H1 (cell line): ENCODE data around the gene NLK. TPM values are rescaled to one million over a fixed set of nuclear protein-coding genes. Genes with fewer than 3 reads are reported as not detected.

Experiments used
- CTCF ChIA-PET: fragments of 300-600 bp; sonication (Branson Sonifier 250); formaldehyde crosslinking; loops from one replicate; lab custom pipeline; 2021; ENCODE audit not compliant: partially characterized antibody; lab: Charles Lee
- POLR2A ChIA-PET: fragments of 300-600 bp; sonication (Branson Sonifier 250); formaldehyde crosslinking; loops from one replicate; lab custom pipeline; 2021; ENCODE audit warnings: inconsistent platforms; ENCODE audit not compliant: partially characterized antibody; lab: Charles Lee
- DNase-seq, 2 experiments: peaks; one replicate each; pipeline versions ENCODE4 v3.0.0 to v3.0.0-alpha.2; 2010 to 2022; ENCODE audit warnings: low spot score in 2 of 2, low read depth in 1 of 2, mixed read lengths in 1 of 2
- FAIRE-seq: peaks from 2 replicates; lab custom pipeline; 2011; peaks lifted over from hg19 to GRCh38; lab: Jason Lieb, UNC
- H2AFZ ChIP-seq: 2 replicates; pipeline ENCODE4 v1.8.1; 2012; ENCODE audit warnings: low read length, inconsistent platforms
- H2AK5ac ChIP-seq: 2 replicates; pipeline ENCODE4 v1.6.1; 2013; ENCODE audit warnings: low read depth, low read length
- H2BK120ac ChIP-seq: replicated peaks from 2 replicates; pipeline ENCODE3; 2013; ENCODE audit warnings: low read depth, low read length, inconsistent platforms
- H2BK12ac ChIP-seq: 2 replicates; pipeline ENCODE4 v1.6.1; 2013; ENCODE audit warnings: low read depth, low read length
- H2BK15ac ChIP-seq: 2 replicates; pipeline ENCODE4 v1.6.1; 2013; ENCODE audit warnings: low read length
- H2BK20ac ChIP-seq: 2 replicates; pipeline ENCODE4 v1.6.1; 2013; ENCODE audit warnings: low read length
- H2BK5ac ChIP-seq: 2 replicates; pipeline ENCODE4 v1.6.1; 2013; ENCODE audit warnings: low read depth, low read length
- H3K14ac ChIP-seq: 2 replicates; pipeline ENCODE4 v1.6.1; 2013; ENCODE audit warnings: inconsistent platforms; ENCODE audit not compliant: insufficient read length
- H3K18ac ChIP-seq: 2 replicates; pipeline ENCODE4 v1.6.1; 2013; ENCODE audit warnings: low read length; ENCODE audit errors: extremely low read depth
- H3K23ac ChIP-seq: 2 replicates; pipeline ENCODE4 v1.6.1; 2013; ENCODE audit warnings: inconsistent platforms; ENCODE audit not compliant: insufficient read length
- H3K23me2 ChIP-seq: 2 replicates; pipeline ENCODE4 v1.6.1; 2013; ENCODE audit warnings: low read depth, low read length
- H3K27ac ChIP-seq: 2 replicates; pipeline ENCODE4 v1.6.1; 2011; ENCODE audit warnings: low read depth, low read length, inconsistent platforms
- H3K27me3 ChIP-seq, 4 experiments: replicated peaks in 1 of 4; 1 replicate in 1 of 4; 2 replicates in 3 of 4; pipeline versions ENCODE4 v1.6.1 to v1.8.1; 2011 to 2013; ENCODE audit warnings: low read length in 3 of 4, mild to moderate bottlenecking in 3 of 4, inconsistent platforms in 2 of 4, mixed read lengths in 2 of 4, moderate library complexity in 1 of 4; ENCODE audit not compliant: control insufficient read depth in 3 of 4, insufficient read depth in 3 of 4; ENCODE audit errors: extremely low read depth in 1 of 4
- H3K36me3 ChIP-seq, 4 experiments: 2 replicates each; pipeline versions ENCODE4 v1.6.1 to v1.8.1; 2011 to 2013; ENCODE audit warnings: mild to moderate bottlenecking in 4 of 4, low read length in 3 of 4, moderate library complexity in 2 of 4, control low read depth in 1 of 4, inconsistent platforms in 1 of 4; ENCODE audit not compliant: insufficient read depth in 4 of 4, control insufficient read depth in 2 of 4
- H3K4ac ChIP-seq: replicated peaks from 2 replicates; pipeline ENCODE3; 2013; ENCODE audit warnings: low read length, low read depth, mixed read lengths, inconsistent platforms; ENCODE audit not compliant: insufficient read length
- H3K4me1 ChIP-seq, 4 experiments: replicated peaks in 1 of 4; 1 replicate in 1 of 4; 2 replicates in 3 of 4; pipeline versions ENCODE4 v1.6.1 to v1.8.1; 2011 to 2013; ENCODE audit warnings: low read length in 3 of 4, inconsistent platforms in 2 of 4, mixed read lengths in 1 of 4; ENCODE audit not compliant: insufficient read depth in 4 of 4, control insufficient read depth in 3 of 4
- H3K4me2 ChIP-seq, 2 experiments: 2 replicates each; pipeline versions ENCODE4 v1.6.1 to v1.8.1; 2011 to 2013; ENCODE audit warnings: low read depth in 2 of 2, low read length in 2 of 2, control low read depth in 1 of 2, inconsistent platforms in 1 of 2, mild to moderate bottlenecking in 1 of 2; ENCODE audit not compliant: insufficient read depth in 1 of 2
- H3K4me3 ChIP-seq, 4 experiments: fragments of 200-600, 300-600 bp in 1 of 4; sonication (generic), shearing (Covaris generic), sonication (Bioruptor Twin) in 1 of 4; 2 replicates each; pipeline versions ENCODE4 v1.5.1 to v1.8.1; 2011 to 2016; ENCODE audit warnings: low read length in 4 of 4, low read depth in 3 of 4, control low read depth in 2 of 4, inconsistent platforms in 2 of 4, mild to moderate bottlenecking in 2 of 4, mixed read lengths in 1 of 4, moderate library complexity in 1 of 4; ENCODE audit not compliant: insufficient read depth in 2 of 4; ENCODE audit errors: extremely low read depth in 1 of 4
- H3K56ac ChIP-seq: replicated peaks from 2 replicates; pipeline ENCODE3; 2013; ENCODE audit warnings: low read depth, mild to moderate bottlenecking, mixed read lengths, low read length, inconsistent platforms; ENCODE audit not compliant: insufficient read length
- H3K79me1 ChIP-seq: 2 replicates; pipeline ENCODE4 v1.6.1; 2013; ENCODE audit warnings: low read depth, low read length, control low read depth
- H3K79me2 ChIP-seq, 2 experiments: 2 replicates each; pipeline versions ENCODE4 v1.6.1 to v1.8.1; 2012 to 2013; ENCODE audit warnings: low read length in 2 of 2, mild to moderate bottlenecking in 2 of 2, inconsistent platforms in 1 of 2; ENCODE audit not compliant: insufficient read depth in 2 of 2, control insufficient read depth in 1 of 2
- H3K9ac ChIP-seq, 4 experiments: replicated peaks in 1 of 4; 1 replicate in 1 of 4; 2 replicates in 3 of 4; pipeline versions ENCODE4 v1.6.1 to v1.8.1; 2011 to 2013; ENCODE audit warnings: low read depth in 3 of 4, low read length in 3 of 4, control low read depth in 2 of 4, mild to moderate bottlenecking in 2 of 4, moderate library complexity in 2 of 4, inconsistent platforms in 1 of 4; ENCODE audit errors: extremely low read depth in 1 of 4
- H3K9me3 ChIP-seq, 2 experiments: 2 replicates each; pipeline versions ENCODE4 v1.6.1 to v1.8.1; 2012 to 2013; ENCODE audit warnings: mild to moderate bottlenecking in 2 of 2, moderate library complexity in 2 of 2, control low read depth in 1 of 2, inconsistent platforms in 1 of 2, low read depth in 1 of 2, low read length in 1 of 2, mixed read lengths in 1 of 2; ENCODE audit not compliant: insufficient read depth in 2 of 2
- H4K20me1 ChIP-seq, 2 experiments: replicated peaks in 1 of 2; 2 replicates each; pipeline versions ENCODE3 to v1.8.1; 2011 to 2013; ENCODE audit warnings: inconsistent platforms in 2 of 2, low read length in 2 of 2, mild to moderate bottlenecking in 1 of 2; ENCODE audit not compliant: insufficient read depth in 2 of 2, control insufficient read depth in 1 of 2
- H4K5ac ChIP-seq: 2 replicates; pipeline ENCODE4 v1.6.1; 2013; ENCODE audit warnings: low read length, low read depth, mixed read lengths, inconsistent platforms; ENCODE audit not compliant: insufficient read length
- H4K8ac ChIP-seq: 2 replicates; pipeline ENCODE4 v1.8.0; 2013; ENCODE audit warnings: mild to moderate bottlenecking, moderate library complexity, low read length, inconsistent platforms; ENCODE audit not compliant: insufficient read depth; ENCODE audit errors: extremely low read depth
- H4K91ac ChIP-seq: replicated peaks from 2 replicates; pipeline ENCODE3; 2013; ENCODE audit warnings: low read length, mixed read lengths, inconsistent platforms; ENCODE audit not compliant: insufficient read length
- BRCA1 ChIP-seq: IDR thresholded peaks from 2 replicates; pipeline ENCODE4 v1.6.1; 2012; ENCODE audit warnings: low read depth, low read length, improper control_type of control experiment
- KDM4A ChIP-seq: IDR thresholded peaks from one replicate; pipeline ENCODE4 v1.7.1; 2012; ENCODE audit warnings: low read depth, mild to moderate bottlenecking, moderate library complexity, low read length, inconsistent platforms; ENCODE audit not compliant: severe bottlenecking
- NRF1 ChIP-seq: IDR thresholded peaks from 2 replicates; pipeline ENCODE4 v1.6.1; 2011; ENCODE audit warnings: mild to moderate bottlenecking, low read depth, low read length, improper control_type of control experiment
- RAD21 ChIP-seq, 2 experiments: IDR thresholded peaks in 1 of 2; conservative IDR thresholded peaks in 1 of 2; 2 replicates each; pipeline ENCODE4 v1.6.1; 2011; ENCODE audit warnings: low read depth in 2 of 2, low read length in 2 of 2, improper control_type of control experiment in 1 of 2, inconsistent platforms in 1 of 2, mild to moderate bottlenecking in 1 of 2, moderate library complexity in 1 of 2
- WGBS, 2 experiments: shearing (Covaris generic) in 1 of 2; methylation state at CpG; one replicate each; pipeline versions ENCODE4 v1.1.6 to v1.1.7; 2013 to 2015; ENCODE audit warnings: low lambda C conversion rate in 2 of 2, mixed read lengths in 2 of 2, inconsistent platforms in 1 of 2, low coverage in 1 of 2, missing lambda C conversion rate in 1 of 2; ENCODE audit not compliant: insufficient replicate concordance in 2 of 2, insufficient coverage in 1 of 2, insufficient read length in 1 of 2; ENCODE audit errors: extremely low coverage in 1 of 2, missing lambda C conversion rate in 1 of 2; 5-methylcytosine and 5-hydroxymethylcytosine counted together
- polyA plus RNA-seq, 7 experiments: library from polyadenylated mRNA; depleted of rRNA in 3 of 7; stranded (reverse) in 5 of 7; unstranded in 2 of 7; fragments of >200 nt in 5 of 7; fragments of 200-250 nt in 2 of 7; gene quantifications; 1 replicate in 5 of 7; 2 replicates in 1 of 7; 4 replicates in 1 of 7; pipeline versions ENCODE4 v1.2.1 to v1.2.3, GENCODE V29; 2011 to 2013; ENCODE audit warnings: missing spikeins in 2 of 7, mixed read lengths in 2 of 7
- total RNA-seq: library from RNA; stranded (reverse); fragmentation: NEBNext Ultra II Directional; extraction: Animal tissue kit (Norgen Biotek cat#: 25700); gene quantifications from 2 replicates; pipeline ENCODE4 v1.2.1, GENCODE V29; 2021

Gene NLK
- total and polyA plus RNA-seq, 2 of the 8 experiments (the other 6 are each of a cell fraction or from before 2014, with no cell fraction given), result 30.8 to 49.9 TPM

DNA sequence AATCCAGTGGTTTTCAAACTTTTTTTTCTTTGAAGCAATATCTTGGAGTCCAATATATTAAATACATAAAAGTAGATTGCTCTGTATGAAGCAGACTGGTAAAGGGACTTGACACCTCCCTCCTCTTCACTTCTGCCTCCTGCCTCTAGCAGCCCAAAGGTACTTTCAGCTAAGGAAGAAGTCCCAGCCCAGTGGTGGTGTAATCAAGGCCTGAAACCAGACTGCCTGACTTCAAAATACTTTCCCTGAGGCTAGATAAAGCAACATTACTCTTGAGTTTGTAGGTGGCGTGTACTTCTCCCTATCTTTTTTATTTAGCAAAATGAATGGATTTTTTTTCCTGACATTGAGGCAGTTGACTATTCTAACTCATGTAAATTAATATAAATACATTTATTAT is 154.2 kb downstream of the NLK start:
- no peak for TF ChIP-seq RAD21 (IDR thresholded peaks at IDR 0.05 in 1 of 2, conservative IDR thresholded peaks at IDR 0.05 in 1 of 2; ENCODE audit: low read depth in 2 of 2, low read length in 2 of 2)
- TF ChIP-seq BRCA1, result no peak
- no peak for TF ChIP-seq NRF1
- TF ChIP-seq KDM4A, result no peak
- FAIRE-seq, result no peak
- CTCF ChIA-PET, result no interaction called here

More for the DNA sequence above, 154.2 kb downstream of the NLK start:
- 81% methylated on average over 1 of the region's 1 CpG; no CpG with 5 or more reads in 1 of the 2 experiments for WGBS, 2 experiments
- no peak overlapping the region for H2AFZ ChIP-seq
- no peaks in the 10 kb centered on the region for H3K79me2 ChIP-seq
- no peak overlapping the region for H3K18ac ChIP-seq
- H4K8ac ChIP-seq, result no peak overlapping the region
- H2BK12ac ChIP-seq, result no peak overlapping the region
- no peak overlapping the region for H3K23ac ChIP-seq
- H3K56ac ChIP-seq, result no peak overlapping the region
- H3K4me1 ChIP-seq, result no peaks in the 10 kb centered on the region
- H2BK20ac ChIP-seq, result no peak overlapping the region
- H3K36me3 ChIP-seq, result peaks cover 0 to 32% (median 6%) of the 10 kb centered on the region in 4 experiments; a peak in 5 of 8 replicates
- H2BK120ac ChIP-seq, result no peak overlapping the region
- POLR2A ChIA-PET, result interaction anchor here (1.0 to 2.6 kb wide), 2 partner anchors 24 to 30 kb away, joined by 3 to 8 read pairs; no protein-coding TSS in a partner anchor
- no peak overlapping the region for H3K4me3 ChIP-seq
- no peak overlapping the region for H3K14ac ChIP-seq
- no peak overlapping the region for H2BK15ac ChIP-seq
- no peaks in the 10 kb centered on the region for H3K23me2 ChIP-seq
- H4K5ac ChIP-seq, result no peak overlapping the region
- no peak overlapping the region for H4K91ac ChIP-seq
- H3K9ac ChIP-seq, result no peak overlapping the region
- H3K27ac ChIP-seq, result no peak overlapping the region
- H4K20me1 ChIP-seq, result no peaks in the 10 kb centered on the region
- H3K27me3 ChIP-seq, result no peaks in the 10 kb centered on the region
- H3K79me1 ChIP-seq, result no peaks in the 10 kb centered on the region
- H2BK5ac ChIP-seq, result no peak overlapping the region
- no peak for DNase-seq
- H3K4me2 ChIP-seq, result no peak overlapping the region
- H3K9me3 ChIP-seq, result no peaks in the 10 kb centered on the region
- H3K4ac ChIP-seq, result no peak overlapping the region
- H2AK5ac ChIP-seq, result no peak overlapping the region
